DMS114 treated with DMSO at 0.1 percent for 48 hours (cell line): ENCODE data around the gene NSMF.
"Not testable (repeated sequence)": the region's sequence is repeated elsewhere in the genome, so short reads cannot be mapped to it uniquely, and the experiment has no call there.

Experiments used
- DNase-seq: peaks from one replicate; lab custom pipeline; 2025; ENCODE audit not compliant: unreplicated experiment; lab: John Stamatoyannopoulos, UW

The NSMF gene

DNA sequence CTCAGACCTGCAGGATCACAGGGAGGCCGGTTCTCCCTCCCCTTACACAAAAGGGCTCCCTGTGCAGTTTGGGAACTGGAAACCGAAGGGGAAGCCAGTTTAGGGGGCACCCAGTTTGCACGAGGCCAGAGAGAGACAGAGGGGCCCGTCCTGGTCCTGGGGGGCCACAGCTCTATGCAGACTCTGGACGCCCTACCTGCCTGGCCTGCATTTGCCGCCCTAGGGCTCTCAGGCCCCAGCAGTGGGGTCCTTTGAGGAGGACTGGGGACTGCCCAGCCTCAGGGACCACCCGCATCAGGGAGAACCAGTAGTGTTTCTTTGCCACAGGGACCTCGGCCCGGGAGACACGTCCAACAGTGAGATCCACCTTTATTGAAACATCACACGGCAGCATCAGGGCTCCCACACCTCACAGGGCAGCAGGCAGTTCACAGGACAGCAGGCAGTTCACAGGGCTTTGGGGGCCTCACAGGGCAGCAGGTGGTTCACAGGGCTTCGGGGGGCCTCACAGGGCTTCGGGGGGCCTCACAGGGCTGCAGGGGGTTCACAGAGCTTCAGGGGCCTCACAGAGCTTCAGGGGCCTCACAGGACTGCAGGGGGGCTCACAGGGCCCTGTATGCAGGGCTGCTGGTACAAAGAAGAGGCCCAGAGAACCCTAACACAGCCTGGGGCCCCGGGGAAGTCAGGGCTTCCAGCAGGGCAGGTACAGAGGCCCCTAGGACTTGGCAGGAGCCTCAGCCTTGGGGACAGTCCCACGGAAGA is 648 bp upstream of the NSMF start:
- no peak for DNase-seq

DNA sequence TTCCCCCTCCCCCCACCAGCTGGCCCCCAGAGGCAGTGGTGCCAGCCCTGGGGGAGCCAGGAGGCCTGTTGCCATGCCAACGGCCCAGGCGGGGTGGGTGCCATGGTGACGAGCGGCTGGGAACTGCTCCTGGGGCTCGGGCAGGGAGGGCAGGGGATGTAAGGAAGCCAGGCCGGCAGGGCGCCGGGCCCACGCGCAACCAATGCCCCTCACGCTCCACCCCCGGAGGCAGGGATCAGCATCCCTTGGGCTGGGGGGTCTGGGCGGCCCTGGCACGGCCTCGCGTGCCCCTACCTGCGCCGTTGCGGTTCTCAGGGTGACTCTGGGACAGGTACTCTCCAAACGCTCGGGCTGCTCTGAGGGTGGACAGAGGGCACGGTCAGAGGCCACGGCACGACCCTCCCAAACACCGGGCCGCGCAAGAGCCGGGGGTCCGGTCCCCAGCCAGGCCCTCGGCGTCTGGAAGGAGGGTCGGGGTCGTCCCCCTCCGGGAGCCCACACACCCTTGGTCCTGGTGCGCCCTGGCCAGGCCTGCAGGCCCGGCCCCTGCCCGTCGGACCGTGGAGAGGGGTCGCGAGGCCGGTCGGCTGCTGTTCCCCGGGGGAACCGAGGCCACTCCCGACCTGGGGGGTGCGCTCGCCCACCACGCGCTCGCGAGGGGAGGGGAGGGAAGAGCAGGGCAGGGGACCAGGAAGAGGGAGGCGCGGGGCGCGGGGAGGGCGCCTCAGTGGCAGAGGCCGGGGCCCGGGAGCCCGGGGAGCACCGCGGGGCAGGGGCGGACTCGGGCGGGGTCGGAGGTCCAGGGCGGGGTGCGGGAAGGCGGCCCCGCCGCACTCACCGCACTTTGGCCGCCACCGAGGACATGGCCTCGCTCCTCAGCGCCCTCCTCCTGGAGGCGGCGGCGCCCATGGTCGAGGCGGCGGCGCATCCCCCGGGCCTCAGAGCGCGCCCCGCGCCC is 661 bp downstream of the NSMF start:
- DNase-seq: no peak

DNA sequence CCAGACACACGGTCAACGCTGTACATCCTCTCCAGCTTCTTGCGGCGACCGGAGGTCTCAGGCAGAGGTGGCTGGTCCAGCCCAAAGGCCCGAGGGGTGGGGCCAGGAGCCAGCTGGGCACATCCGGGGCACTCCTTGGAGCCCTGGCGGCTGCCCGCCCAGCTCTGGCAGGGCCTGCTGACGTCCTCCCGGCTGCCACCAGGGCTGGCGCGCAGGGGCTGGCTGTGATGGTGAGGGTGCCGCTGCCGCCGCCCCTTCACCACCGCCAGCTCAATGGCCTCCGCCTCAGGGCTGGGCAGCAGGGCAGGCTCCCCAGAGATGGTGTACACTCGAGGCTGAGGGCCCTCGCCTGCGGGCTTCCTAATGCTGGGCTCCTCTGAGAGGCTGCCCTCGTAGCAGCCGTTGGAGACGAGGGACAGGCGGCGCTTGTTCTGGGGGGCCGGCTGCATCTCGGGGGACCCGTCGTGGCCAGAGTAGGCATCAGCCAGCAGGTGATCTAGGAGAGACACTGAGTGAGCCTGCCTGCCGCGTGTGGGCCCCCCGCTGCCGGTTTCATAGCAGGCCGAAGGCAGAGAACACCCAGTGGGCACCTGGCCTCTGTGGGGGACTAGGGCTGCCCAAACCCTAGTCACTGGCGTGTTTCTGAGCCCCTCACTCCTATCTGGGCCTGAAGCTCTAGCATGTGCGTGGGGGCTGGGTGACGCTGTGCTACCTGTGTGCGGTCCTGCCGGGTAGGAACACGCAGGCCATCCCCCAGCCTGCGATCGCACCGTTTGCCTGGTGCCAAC is 1.5 kb downstream of the NSMF start:
- no peak for DNase-seq

DNA sequence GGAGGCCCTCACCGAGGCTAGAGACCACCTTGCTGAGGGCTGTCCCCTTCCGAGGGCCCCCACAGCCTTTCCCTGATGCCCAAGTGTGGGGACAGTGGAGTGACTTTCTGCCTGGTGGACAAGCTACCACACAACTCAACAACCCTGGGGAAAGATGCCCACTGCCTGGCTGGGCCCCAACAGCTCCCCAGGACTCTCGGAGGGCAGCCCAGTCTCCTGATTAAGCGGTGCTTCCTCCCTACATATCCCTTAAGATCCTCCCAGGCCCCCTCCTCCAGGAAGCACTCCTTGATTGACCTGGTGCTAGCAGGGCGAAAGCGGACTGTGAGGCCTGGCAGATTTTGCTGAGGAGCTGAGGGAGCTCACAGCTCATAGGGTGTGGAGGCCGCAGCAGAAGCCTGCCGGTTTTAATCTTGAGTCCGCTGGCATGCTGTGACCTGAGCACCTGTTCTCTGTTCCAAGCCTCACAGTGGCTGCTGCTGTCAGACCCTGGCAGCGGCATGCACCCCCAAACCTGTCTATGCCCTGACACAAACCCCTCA is 2.2 kb downstream of the NSMF start:
- DNase-seq: no peak

DNA sequence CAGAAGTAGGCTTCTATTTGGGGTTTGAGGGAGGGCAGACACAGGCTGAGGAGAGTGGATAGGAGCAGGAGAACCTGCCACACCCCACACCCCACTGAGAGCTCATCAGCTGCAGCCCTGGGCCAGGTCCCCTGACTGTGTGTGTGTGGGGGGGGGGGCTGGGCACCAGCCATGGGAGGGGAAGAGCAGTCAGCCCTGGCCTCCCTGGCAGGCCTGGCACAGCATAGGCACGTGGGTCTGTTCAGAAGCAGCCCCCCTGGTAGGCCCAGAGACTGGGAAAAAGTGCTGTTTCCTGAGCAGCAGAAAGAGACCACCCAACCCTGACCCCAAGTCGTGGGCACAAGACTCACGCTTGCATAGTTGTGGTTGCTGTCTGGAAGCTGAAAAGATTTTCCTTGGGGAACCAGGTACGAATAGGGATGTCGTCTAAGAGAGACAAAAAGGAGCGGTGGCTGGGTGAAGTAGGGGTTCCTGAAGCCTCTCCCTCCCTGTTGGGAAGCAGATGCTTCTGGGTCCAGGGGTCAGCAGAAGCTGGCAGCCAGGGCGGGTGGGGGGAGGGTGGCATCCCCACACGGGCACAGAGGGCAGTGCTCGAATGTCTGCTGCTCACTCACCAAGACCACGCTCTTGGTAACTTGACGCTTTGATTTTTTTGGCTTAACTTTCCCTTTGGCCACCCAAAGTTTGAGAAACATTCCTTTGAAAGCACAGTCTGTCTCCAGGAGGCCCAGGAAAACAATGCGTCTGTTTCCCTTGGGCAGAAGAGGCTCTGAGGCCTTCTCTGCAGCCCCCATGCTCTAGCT is 2.9 kb downstream of the NSMF start:
- DNase-seq: no peak

DNA sequence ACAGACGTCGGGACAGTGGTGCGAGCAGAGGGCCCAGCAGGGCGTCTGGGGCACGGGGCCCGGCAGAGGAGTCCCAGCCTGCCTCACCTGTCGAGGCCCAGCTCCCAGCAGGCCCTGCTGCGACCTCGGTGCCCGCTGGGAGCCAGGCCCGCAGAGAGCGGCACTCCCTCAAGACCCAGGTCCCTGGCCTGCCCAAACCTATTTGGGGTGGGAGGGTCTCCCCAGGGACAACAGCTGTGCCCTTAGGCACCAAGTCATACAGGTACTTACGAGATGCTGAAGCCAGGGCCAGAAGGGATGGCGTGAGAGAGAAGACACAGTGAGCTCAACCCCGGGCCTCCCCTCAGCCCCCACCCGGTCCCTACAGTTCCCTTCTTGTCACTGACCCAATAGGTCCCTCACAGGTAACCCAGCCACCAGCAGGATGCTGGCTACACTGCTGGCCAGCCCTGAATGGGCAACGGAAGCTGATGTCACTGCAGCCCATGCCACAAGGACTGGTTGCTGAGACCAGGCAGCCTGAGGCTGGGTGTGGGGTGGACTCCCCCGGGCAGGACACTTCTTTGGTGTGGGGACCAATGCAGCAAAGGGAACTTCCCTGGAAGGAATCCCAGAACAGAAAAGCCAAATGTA is 3.7 kb downstream of the NSMF start:
- no peak for DNase-seq

DNA sequence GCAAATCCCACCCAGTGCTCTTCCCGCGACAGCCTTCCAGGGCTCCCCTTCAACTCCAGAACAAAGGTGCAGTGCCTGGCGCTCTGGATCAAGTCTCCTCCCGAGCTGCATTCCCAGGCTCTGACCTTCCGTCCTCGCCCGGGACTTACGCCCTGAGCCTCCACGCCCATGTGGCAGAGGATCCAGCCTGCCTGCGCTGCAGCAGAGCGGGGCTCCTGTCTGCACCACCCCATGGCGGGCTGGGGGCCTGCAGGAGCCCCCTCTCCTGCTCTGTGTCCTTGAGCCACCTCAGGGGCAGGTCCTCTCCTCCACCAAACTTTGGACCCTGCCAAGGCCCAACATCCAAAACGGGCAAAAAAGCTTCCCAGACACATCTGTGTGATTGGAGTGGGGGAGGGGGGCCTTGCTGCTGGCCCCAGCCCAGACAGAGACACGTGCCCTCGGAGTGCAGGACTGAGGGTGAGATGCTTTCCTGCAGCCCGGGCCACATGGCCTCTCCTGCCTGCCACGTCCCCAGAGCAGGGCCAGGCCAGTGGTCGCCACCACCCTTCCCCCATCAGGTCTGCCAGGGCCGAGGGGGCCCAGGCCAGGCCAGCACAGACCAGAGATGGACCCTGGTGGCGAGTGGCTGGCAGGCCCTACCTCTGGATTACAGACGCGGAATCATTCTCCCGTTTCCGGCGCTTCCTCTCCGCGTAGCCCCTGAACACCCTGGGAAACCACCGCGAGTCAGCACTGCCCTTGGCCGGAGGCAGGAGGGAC is 4.4 kb downstream of the NSMF start:
- DNase-seq: no peak

DNA sequence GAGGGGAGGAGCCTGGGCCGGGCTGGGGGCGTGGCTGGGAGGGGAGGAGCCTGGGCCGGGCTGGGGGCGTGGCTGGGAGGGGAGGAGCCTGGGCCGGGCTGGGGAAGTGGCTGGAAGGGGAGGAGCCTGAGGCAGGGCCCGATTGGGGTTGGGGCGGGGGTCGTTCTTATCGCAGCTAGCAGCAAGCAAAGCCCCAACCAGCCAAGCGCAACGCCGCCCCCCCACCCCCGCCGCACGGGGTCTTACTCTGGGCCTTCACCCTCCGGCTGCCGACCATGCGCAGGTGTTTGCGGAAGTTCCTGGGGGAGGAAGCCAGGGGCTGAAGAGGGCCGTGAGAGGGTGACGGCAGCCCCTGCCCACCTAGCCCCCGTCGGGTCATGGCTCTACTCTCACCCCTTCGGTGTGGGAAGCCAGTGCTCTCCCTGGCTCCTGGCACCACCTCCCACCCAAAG is 5.0 kb downstream of the NSMF start:
- DNase-seq: no peak

DNA sequence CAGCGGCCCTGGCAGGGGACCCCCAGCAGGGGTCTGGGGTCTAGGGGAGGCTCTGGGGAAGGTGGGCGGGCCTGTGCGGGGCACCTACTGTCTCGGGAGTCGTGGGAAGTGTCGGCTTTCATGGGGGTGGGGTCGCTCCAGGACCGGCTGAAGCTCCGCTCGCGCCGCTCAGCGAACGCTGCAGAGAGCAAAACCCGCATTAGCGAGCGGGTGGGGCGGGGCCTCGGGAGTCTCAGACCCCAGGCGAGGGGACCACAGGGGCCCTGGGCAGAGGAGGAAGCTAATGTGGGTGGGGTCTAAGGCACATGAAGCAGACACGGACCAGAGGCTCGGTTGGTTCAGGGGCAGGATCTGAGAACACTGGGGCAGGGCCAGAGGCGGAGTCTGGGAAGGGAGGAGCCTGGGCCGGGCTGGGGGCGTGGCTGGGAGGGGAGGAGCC is 5.5 kb downstream of the NSMF start:
- DNase-seq: no peak

DNA sequence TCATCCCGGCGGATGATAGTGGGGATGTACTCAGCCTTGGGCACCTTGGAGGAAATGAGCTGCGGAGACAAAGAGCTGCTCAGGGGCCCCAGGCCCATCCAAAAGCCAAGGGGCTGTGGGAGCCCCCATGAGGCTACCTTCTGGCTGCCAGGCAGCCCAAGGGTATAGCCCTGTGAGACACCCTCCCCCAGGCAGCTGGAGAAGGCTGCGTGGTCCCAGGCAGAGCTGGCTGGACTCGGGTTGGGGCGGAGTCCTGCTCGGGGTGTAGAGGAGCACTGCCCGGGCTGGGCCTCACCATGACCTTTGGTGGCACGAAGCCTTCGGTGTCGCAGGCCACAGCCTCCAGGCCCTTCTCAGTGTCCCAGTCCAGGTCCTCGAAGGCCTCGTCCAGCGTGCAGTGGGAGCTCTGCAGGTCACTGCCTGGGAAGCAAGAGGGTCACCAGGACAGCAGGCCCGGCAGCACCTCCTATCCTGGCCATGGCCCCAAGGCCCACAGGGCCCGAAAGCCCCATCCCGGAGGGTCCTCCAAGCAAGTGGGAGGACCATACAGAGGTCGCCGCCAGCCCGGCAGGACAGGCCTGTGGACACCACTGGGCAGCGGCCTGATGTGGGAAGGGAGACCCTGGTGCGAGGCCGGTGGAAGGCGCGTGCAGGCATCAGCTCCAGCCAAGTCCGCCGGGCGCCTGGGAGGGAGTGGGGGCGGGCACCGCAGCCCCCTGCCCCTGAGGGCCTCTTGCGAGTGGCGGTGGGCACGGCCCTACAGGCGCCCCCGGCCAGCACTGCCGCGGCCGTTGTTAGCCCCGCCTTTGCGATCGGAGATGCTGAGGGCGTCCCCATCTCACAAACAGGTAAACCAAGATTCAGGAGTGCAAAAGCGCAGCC is 6.1 kb downstream of the NSMF start:
- DNase-seq: no peak

DNA sequence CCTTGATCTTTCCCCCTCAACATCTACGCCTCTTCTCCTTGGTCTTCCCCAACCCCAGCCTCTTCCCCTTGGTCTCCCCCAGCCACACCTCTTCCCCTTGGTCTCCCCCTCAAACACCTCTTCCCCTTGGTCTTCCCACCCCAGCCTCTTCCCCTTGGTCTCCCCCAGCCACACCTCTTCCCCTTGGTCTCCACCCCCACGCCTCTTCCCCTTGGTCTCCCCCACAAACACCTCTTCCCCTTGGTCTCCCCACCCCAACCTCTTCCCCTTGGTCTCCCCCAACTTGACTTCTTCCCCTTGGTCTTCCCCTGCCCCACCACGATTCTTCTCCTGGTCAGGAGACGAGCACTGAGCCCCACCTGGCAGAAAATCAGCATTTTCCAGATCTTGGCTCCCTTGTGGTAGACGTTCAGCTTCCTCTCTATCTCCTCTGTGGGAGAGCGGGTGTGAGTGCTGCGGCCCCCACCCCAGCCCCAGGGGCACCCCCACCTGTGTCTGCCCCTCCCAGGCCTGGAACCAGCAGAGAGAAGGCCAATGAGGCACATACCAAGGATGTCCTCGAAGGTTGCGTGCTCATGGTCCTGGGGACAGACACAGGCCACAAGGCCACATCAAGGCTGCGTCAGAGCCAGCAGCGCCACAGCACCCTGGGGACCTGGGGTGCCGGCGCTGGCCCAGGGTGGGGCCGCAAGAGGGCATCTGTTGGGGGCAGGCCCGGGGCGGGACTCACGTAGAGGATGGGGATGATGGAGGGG is 7.0 kb downstream of the NSMF start:
- no peak for DNase-seq

DNA sequence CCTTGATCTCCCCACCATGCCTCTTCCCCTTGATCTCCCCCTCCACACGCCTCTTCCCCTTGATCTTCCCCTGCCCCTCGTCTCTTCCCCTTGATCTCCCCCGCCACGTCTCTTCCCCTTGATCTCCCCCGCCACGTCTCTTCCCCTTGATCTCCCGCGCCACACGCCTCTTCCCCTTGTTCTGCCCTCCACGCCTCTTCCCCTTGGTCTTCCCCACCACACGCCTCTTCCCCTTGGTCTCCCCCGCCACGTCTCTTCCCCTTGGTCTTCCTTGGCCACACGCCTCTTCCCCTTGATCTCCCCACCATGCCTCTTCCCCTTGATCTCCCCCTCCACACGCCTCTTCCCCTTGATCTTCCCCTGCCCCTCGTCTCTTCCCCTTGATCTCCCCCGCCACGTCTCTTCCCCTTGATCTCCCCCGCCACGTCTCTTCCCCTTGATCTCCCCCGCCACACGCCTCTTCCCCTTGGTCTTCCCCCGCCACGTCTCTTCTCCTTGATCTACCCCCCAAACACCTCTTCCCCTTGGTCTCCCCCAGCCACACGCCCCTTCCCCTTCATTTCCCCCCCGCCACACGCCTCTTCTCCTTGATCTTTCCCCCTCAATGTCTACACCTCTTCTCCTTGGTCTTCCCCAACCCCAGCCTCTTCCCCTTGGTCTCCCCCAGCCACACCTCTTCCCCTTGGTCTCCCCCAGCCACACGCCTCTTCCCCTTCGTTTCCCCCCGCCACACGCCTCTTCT is 7.7 kb downstream of the NSMF start:
- DNase-seq: not testable (repeated sequence)

DNA sequence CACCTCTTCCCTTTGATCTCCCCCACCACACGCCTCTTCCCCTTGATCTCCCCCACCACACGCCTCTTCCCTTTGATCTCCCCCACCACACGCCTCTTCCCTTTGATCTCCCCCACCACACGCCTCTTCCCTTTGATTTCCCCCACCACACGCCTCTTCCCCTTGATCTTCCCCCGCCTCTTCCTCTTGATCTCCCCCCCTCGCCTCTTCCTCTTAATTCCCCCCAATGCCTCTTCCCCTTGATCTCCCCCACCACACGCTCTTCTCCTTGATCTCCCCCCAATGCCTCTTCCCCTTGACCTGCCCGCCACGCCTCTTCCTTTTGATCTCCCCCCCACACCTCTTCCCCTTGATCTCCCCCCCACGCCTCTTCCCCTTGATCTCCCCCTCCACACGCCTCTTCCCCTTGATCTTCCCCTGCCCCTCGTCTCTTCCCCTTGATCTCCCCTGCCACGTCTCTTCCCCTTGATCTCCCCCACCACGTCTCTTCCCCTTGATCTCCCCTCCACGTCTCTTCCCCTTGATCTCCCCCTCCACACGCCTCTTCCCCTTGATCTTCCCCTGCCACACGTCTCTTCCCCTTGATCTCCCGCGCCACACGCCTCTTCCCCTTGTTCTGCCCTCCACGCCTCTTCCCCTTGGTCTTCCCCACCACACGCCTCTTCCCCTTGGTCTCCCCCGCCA is 8.5 kb downstream of the NSMF start:
- DNase-seq: not testable (repeated sequence)

DNA sequence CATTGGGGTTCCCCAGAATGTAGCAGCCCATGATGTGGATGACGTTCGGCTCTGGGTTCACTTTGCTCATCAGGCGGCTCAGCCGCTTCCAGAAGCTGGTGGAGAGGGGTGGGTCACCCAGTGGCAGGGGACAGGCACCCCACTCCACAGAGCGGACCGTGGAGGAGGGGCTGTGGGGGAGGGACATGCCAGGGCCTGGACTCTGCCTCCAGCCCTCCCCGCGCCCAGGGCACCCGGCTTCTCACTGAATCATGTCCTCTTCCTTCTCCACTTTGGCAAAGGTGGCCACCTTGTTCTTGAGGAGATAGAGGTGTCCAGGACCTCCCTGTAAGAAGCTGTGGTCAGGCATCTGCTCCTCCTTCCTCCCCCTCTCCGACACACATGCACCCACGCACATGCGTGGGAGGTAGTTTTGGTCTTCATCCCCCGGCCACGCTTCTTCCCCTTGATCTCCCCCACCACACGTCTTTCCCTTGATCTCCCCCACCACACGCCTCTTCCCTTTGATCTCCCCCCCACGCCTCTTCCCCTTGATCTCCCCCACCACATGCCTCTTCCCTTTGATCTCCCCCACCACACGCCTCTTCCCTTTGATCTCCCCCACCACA is 9.1 kb downstream of the NSMF start:
- DNase-seq: no peak

DNA sequence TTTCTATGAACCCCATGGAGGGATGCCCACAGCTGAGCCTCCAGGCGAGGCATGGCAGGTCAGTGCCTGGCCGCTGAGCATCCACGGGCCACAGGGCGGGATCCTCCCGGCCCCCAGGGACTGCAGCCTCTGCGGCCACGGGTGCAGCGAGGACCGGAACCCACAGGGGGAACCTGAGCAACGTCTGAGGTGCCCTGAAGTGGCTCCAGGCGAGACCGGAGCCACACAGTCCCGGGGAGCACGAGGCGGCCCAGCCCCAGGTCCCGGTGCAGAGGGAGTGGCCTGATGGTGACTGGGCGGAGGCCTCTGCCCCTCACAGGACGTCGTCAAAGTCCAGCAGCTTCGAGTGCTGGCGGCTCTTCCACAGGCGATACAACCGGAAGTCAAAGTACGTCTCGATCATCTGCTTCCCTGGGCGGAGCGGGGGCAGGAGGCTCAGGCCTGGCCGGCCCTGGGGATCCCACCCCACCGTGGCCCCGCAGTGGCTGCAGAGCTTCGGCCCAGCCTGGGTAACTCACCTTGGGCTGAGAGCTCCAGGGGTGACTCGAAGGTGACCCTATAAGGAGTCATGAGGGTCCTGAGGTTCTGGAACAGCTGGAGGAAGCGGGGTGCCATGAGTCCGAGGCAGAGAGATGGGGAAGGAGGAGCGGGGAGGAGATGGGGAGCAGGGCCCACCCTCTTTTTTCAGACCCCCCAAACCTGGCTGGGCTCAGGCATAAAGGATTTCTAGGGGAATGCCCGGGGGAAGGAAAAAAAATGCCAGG is 9.9 kb downstream of the NSMF start:
- no peak for DNase-seq
